ENCODE results near the gene RETREG3.
A peak's percentile ranks its signal among the peaks of the same experiment; 100 is the strongest.
"Not testable (repeated sequence)": the region's sequence is repeated elsewhere in the genome, so short reads cannot be mapped to it uniquely, and the experiment has no call there.

Gene RETREG3

GRCh38 chr17:42571435-42572225 lies 37.5 kb downstream of the RETREG3 start:
- no peak for DNase-seq (ENCODE audit: low read depth)

DNA sequence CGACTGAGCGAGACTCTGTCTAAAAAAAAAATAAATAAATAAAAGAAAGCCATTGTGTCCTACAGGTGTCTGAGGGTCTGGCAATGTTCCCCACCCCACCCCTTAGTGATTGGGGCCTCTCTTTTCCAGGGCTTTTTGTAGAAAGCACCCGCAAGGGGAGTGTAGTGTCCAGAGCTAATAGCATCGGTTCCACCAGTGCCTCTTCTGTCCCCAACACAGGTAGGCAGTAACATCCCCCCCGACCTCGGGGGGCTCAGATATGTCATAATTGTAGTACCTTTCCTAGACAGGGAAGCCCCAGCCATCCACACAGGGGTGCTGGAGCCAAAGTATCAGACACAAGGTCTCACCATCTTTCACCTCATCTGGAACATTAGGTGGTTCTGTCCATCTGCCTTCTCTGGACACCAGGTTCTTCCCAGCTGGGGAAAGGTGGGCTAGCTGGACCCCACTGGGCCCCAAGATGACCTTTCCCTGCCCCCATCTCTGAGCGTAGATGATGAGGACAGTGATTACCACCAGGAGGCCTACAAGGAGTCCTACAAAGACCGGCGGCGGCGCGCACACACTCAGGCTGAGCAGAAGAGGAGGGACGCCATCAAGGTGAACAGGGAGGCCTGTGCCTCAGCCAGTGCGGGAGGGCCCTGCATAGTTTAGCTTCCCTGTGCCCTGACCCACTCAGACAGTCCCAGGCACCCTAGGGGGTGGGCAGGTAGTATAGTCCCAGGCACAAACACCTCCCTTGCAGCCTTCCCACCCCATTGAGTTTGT lies 40.6 kb downstream of the RETREG3 start:
- DNase-seq (ENCODE audit: low read depth) = no peak

DNA sequence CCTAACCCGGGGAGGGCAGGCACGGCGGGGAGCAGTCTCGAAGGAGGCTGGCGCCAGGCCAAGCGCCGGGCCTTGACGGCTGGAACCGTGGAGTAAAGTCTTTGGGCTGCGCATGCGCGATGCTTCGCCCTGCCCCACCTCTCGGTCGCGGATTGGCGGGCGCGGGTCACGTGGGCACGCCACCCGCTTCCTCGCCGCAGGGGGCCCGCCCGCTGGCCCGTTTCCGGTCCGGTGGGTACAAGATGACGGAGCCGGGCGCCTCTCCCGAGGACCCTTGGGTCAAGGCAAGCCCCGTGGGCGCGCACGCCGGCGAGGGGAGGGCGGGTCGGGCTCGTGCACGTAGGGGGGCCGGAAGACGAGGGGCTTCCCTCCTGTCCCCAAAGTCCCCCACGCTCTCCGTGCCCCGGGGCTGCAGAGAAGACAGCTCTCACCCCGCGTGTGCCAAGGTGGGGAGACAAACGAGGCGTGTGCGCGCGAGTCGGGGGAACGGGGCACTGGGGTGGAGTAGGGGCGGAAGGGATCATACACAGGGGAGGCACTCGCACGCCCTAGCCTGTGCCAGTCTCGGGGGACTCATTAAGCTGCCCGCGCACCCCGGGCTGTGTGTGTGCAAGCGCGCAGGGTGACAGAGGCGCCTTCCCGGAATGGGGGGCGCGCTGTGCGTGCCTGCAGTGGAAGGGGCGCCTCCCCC lies 42.1 kb downstream of the RETREG3 start, which contains the start of gene MLX:
Gene MLX, plus strand, starts transcription at position 218 of the 691 bp plus-strand sequence. Its CDS starts 25 bp downstream, at position 243.
- peak; percentile 93 for DNase-seq (ENCODE audit: low read depth)

- no peak for DNase-seq (ENCODE audit: low read depth)
Observed at GRCh38 chr17:42566215-42566882, 42.8 kb downstream of the RETREG3 start.

DNA sequence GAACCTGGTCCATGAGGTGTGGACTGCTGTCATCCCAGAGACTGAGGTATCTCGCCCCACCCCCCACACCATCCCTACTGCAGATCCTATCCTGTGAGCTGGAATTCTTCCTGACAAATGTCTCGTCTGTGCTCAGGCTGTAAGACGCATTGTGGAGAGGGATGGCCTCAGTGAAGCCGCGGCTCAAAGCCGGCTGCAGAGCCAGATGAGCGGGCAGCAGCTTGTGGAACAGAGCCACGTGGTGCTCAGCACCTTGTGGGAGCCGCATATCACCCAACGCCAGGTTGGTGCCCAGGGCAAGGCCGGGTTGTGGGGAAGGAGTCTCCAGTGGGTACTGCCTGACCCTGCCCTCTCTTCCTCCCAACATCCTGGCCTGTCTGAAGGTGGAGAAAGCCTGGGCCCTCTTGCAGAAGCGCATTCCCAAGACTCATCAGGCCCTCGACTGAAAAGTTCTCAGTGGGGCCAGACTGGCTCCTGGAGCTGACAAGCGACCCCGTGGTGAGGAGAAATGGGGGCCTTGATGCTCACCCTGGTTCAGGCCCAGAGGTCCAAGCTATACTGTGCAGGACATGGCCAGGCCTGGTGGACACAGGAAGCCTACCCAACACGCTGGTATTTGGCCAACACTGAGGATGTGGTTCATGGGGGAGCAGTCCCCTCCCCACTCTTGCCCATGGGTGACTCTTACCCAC lies 43.5 kb downstream of the RETREG3 start:
- DNase-seq (ENCODE audit: low read depth) = no peak

DNA sequence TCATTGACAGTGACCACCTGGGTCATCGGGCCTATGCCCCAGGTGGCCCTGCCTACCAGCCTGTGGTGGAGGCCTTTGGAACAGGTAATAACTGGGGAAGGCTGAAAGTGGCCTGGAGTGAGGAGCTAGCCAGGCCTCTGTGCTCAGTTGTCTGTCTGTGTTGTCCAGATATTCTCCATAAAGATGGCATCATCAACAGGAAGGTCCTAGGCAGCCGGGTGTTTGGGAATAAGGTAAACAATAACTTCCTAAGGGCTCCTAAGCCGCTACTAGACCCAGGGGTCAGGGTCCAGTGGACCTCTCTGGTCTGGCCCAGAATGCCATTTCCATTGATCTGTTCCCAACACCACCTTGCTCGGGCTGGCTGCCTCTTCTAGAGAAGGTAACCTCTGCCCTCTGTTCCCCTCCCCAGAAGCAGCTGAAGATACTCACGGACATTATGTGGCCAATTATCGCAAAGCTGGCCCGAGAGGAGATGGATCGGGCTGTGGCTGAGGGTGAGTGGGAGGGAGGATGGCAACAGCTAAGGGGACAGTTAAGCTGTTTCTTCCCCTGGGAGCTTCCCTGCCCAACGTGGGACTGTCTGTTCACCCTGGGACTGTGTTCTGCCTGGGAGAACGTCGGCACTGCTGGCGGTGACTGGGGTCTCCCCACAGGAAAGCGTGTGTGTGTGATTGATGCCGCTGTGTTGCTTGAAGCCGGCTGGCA lies 44.2 kb downstream of the RETREG3 start:
- no peak for DNase-seq (ENCODE audit: low read depth)

GRCh38 chr17:42563950-42564349 lies 45.2 kb downstream of the RETREG3 start:
- no peak for DNase-seq (ENCODE audit: low read depth)

- no peak for DNase-seq (ENCODE audit: low read depth)
Observed at GRCh38 chr17:42563543-42563942, 45.6 kb downstream of the RETREG3 start.

DNA sequence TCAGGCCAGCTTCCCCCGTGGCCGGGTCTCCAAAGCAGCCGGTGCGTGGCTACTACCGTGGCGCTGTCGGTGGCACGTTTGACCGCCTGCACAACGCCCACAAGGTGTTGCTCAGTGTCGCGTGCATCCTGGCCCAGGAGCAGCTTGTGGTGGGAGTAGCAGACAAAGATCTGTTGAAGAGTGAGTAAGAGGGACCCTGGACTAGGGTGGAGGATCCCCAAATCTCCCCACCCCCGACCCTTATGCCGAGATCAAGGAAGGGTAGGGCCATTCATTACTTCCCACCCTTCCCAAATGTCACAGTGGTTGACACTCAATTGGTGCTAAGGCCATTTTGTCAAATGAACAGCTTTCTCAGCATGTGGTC lies 46.0 kb downstream of the RETREG3 start:
- DNase-seq (ENCODE audit: low read depth) = no peak

- DNase-seq (ENCODE audit: low read depth) = no peak
Observed at GRCh38 chr17:42562388-42563142, 46.6 kb downstream of the RETREG3 start.

- peak; percentile 94 for DNase-seq (ENCODE audit: low read depth)
Observed at GRCh38 chr17:42561897-42562387, 47.2 kb downstream of the RETREG3 start, which contains the start of gene COASY. Gene COASY (plus strand): TSS chr17:42562148. CDS start chr17:42562623, 475 bp downstream.

DNA sequence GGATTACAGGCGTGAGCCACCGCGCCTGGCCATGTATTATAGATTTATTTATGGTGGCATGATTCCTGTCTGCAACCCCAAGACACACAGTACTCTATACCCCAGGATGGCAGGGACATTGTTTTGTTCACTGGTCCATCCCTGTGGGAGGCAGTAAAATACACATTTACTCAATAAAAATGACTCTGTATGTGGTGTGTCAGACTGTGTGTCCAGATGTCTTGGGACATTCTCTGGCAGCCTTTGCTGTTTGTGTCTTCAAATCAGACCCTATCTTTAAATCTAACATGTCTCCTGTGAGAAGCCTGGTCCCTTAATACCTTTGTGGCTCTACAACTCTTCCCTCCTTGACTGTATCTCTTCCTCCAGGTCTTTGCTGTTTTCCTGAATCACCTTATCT lies 48.9 kb downstream of the RETREG3 start:
- DNase-seq (ENCODE audit: low read depth) = no peak

DNA sequence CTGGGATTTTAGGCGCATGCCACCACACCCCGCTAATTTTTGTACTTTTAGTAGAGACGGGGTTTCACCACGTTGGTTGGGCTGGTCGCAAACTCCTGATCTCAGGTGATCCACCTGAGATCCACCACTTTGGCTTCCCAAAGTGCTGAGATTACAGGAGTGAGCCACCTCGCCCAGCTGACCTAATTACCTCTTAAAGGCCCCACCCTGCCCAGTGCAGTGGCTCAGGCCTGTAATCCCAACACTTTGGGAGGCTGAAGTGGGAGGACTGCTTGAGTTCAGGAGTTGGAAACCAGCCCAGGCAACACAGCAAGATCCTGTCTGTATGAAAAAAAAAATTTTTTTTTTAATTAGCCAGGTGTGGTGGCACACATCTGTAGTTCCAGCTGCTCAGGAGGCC lies 50.1 kb downstream of the RETREG3 start:
- no peak for DNase-seq (ENCODE audit: low read depth)

GRCh38 chr17:42555961-42556617 lies 53.1 kb downstream of the RETREG3 start:
- DNase-seq (ENCODE audit: low read depth) = not testable (repeated sequence)

GRCh38 chr17:42555122-42555622 lies 54.0 kb downstream of the RETREG3 start:
- DNase-seq (ENCODE audit: low read depth) = no peak

- DNase-seq (ENCODE audit: low read depth) = peak; percentile 86
Observed at GRCh38 chr17:42554250-42555121, 54.7 kb downstream of the RETREG3 start.

- no peak for DNase-seq (ENCODE audit: low read depth)
Observed at GRCh38 chr17:42553866-42554249, 55.3 kb downstream of the RETREG3 start.

Data from CMK (cell line).